Naive thymus-derived CD4-positive, alpha-beta T cell (primary cell): ENCODE measurements around the gene GPC6. TPM values are rescaled to one million over a fixed set of nuclear protein-coding genes. Genes with fewer than 3 reads are reported as not detected.

ENCODE experiments used
- ATAC-seq: fragments of 150-1000 bp; cut with Tn5 transposase; 2 replicates; pipeline ENCODE4 v1.10.0; 2021; ENCODE audit warnings: mild to moderate bottlenecking, moderate library complexity
- CTCF ChIA-PET: fragments of 350-600 bp; sonication (Branson Sonifier 250); formaldehyde crosslinking; loops from one replicate; lab custom pipeline; 2021; ENCODE audit warnings: antibody characterized with exemption; lab: Charles Lee
- POLR2A ChIA-PET: fragments of 350-600 bp; sonication (Branson Sonifier 250); formaldehyde crosslinking; loops from one replicate; lab custom pipeline; 2021; ENCODE audit warnings: antibody characterized with exemption, inconsistent platforms; lab: Charles Lee
- DNase-seq, 9 donors: peaks; one replicate each; pipeline versions ENCODE4 v3.0.0 to v3.0.0-alpha.2; 2020 to 2022; ENCODE audit warnings: mixed read lengths in 1 of 9
- H3K27ac ChIP-seq: one replicate; pipeline ENCODE4 v1.7.0; 2013; ENCODE audit warnings: mild to moderate bottlenecking, low read depth, low read length, moderate library complexity
- H3K27me3 ChIP-seq, 2 donors: one replicate each; pipeline ENCODE4 v1.7.0; 2013; ENCODE audit warnings: low read length in 2 of 2, mild to moderate bottlenecking in 2 of 2, moderate library complexity in 2 of 2; ENCODE audit not compliant: control insufficient read depth in 2 of 2, insufficient read depth in 2 of 2
- H3K36me3 ChIP-seq, 3 experiments: 1 replicate in 2 of 3; 2 replicates in 1 of 3; pipeline ENCODE4 v1.7.0; 2013; ENCODE audit warnings: low read length in 3 of 3, mild to moderate bottlenecking in 3 of 3, moderate library complexity in 1 of 3; ENCODE audit not compliant: insufficient read depth in 3 of 3, control insufficient read depth in 2 of 3
- H3K4me1 ChIP-seq, 2 donors: one replicate each; pipeline ENCODE4 v1.7.0; 2013; ENCODE audit warnings: low read length in 2 of 2, mild to moderate bottlenecking in 2 of 2, moderate library complexity in 1 of 2; ENCODE audit not compliant: control insufficient read depth in 2 of 2, insufficient read depth in 2 of 2
- H3K4me3 ChIP-seq: 2 replicates; pipeline ENCODE4 v1.7.0; 2013; ENCODE audit warnings: mild to moderate bottlenecking, low read length
- H3K9me3 ChIP-seq, 3 experiments: 1 replicate in 2 of 3; 2 replicates in 1 of 3; pipeline ENCODE4 v1.7.0; 2013; ENCODE audit warnings: low read length in 3 of 3; ENCODE audit not compliant: control insufficient read depth in 2 of 3
- H3K27ac Mint-ChIP-seq, 9 donors: one replicate each; pipeline ENCODE4 v1.8.0; 2020 to 2022; ENCODE audit warnings: mixed read lengths in 9 of 9, mild to moderate bottlenecking in 8 of 9, moderate library complexity in 5 of 9, inconsistent platforms in 2 of 9
- H3K27me3 Mint-ChIP-seq, 5 donors: one replicate each; pipeline ENCODE4 v1.8.0; 2021 to 2022; ENCODE audit warnings: mixed read lengths in 5 of 5, mild to moderate bottlenecking in 1 of 5
- H3K36me3 Mint-ChIP-seq, 5 donors: one replicate each; pipeline ENCODE4 v1.8.0; 2020 to 2022; ENCODE audit warnings: mixed read lengths in 5 of 5, mild to moderate bottlenecking in 3 of 5, inconsistent platforms in 1 of 5
- H3K4me1 Mint-ChIP-seq, 7 donors: one replicate each; pipeline ENCODE4 v1.8.0; 2020 to 2022; ENCODE audit warnings: mixed read lengths in 7 of 7, mild to moderate bottlenecking in 3 of 7, inconsistent platforms in 1 of 7
- H3K4me3 Mint-ChIP-seq, 10 donors: one replicate each; pipeline ENCODE4 v1.8.0; 2020 to 2022; ENCODE audit warnings: mild to moderate bottlenecking in 10 of 10, mixed read lengths in 10 of 10, moderate library complexity in 6 of 10, inconsistent platforms in 2 of 10
- H3K9me3 Mint-ChIP-seq, 11 donors: one replicate each; pipeline ENCODE4 v1.8.0; 2020 to 2022; ENCODE audit warnings: mixed read lengths in 11 of 11, mild to moderate bottlenecking in 4 of 11, inconsistent platforms in 1 of 11, moderate library complexity in 1 of 11
- intact Hi-C, 2 donors: fragments of 100-400 bp; cut with micrococcal nuclease; formaldehyde crosslinking; loops; one replicate each; pipeline ENCODE4 v1.15.1; 2023
- polyA plus RNA-seq, 2 donors: library from polyadenylated mRNA; unstranded; fragments of 300-500 nt; fragmentation: Illumina TruSeq; gene quantifications; one replicate each; pipeline ENCODE4 v1.2.3, GENCODE V29; 2021
- total RNA-seq, 6 experiments: library from RNA in 5 of 6; stranded (reverse) in 5 of 6; gene quantifications; 1 replicate in 5 of 6; 2 replicates in 1 of 6; pipeline ENCODE4 v1.2.3 and lab custom pipeline; 2021 to 2026

Gene GPC6
- total and polyA plus RNA-seq, 7 experiments from 2014 or later: not detected

- POLR2A ChIA-PET: no interaction called here
- intact Hi-C loops: no loop called here
- H3K9me3 Mint-ChIP-seq: peaks cover 0 to 4% (median 0%) of the 10 kb centered on the region in 11 donors
- H3K27ac ChIP-seq: no peak overlapping the region
- no peaks in the 10 kb centered on the region for H3K36me3 ChIP-seq
- no peak overlapping the region for H3K4me3 ChIP-seq
- H3K4me3 Mint-ChIP-seq: no peak overlapping the region
- peaks cover 4 to 25% (median 5%) of the 10 kb centered on the region in 5 donors for H3K27me3 Mint-ChIP-seq
- no peaks in the 10 kb centered on the region for H3K4me1 ChIP-seq
- no peak overlapping the region for H3K27ac Mint-ChIP-seq
- no peaks in the 10 kb centered on the region for H3K4me1 Mint-ChIP-seq
- DNase-seq: no peak
- no peak for ATAC-seq
- H3K9me3 ChIP-seq: no peaks in the 10 kb centered on the region
- CTCF ChIA-PET: no interaction called here
- no peaks in the 10 kb centered on the region for H3K36me3 Mint-ChIP-seq
- H3K27me3 ChIP-seq: no peaks in the 10 kb centered on the region
Measured at GRCh38 chr13:93800342-93800741, 573.7 kb downstream of the GPC6 start.

GRCh38 chr13:93805736-93806135 is 579.1 kb downstream of the GPC6 start:
- no peak for ATAC-seq

GRCh38 chr13:93806861-93807260 is 580.3 kb downstream of the GPC6 start:
- Mint-ChIP-seq H3K4me1 (no peaks in the 10 kb centered on the region), H3K4me3 (no peak overlapping the region), H3K36me3 (no peaks in the 10 kb centered on the region), H3K27ac (no peak overlapping the region), H3K27me3 (peaks cover 0 to 16% (median 4%) of the 10 kb centered on the region in 5 donors), H3K9me3 (peaks cover 0 to 5% (median 0%) of the 10 kb centered on the region in 11 donors)
- H3K36me3 ChIP-seq: no peaks in the 10 kb centered on the region
- H3K4me1 ChIP-seq: no peaks in the 10 kb centered on the region
- H3K4me3 ChIP-seq: no peak overlapping the region
- H3K27ac ChIP-seq: no peak overlapping the region
- DNase-seq: no peak
- no peak for ATAC-seq
- intact Hi-C loops: no loop called here
- ChIA-PET POLR2A (no interaction called here), CTCF (no interaction called here)
- H3K27me3 ChIP-seq: no peaks in the 10 kb centered on the region
- no peaks in the 10 kb centered on the region for H3K9me3 ChIP-seq

More at GRCh38 chr13:93805736-93806135, 579.1 kb downstream of the GPC6 start:
- Mint-ChIP-seq H3K9me3 (peaks cover 0 to 5% (median 0%) of the 10 kb centered on the region in 11 donors), H3K4me1 (no peaks in the 10 kb centered on the region), H3K36me3 (no peaks in the 10 kb centered on the region), H3K27ac (no peak overlapping the region), H3K4me3 (no peak overlapping the region), H3K27me3 (peaks cover 0 to 12% (median 4%) of the 10 kb centered on the region in 5 donors)
- H3K36me3 ChIP-seq: no peaks in the 10 kb centered on the region
- POLR2A ChIA-PET: no interaction called here
- no peaks in the 10 kb centered on the region for H3K4me1 ChIP-seq
- H3K9me3 ChIP-seq: no peaks in the 10 kb centered on the region
- CTCF ChIA-PET: no interaction called here
- no peak overlapping the region for H3K4me3 ChIP-seq
- H3K27ac ChIP-seq: no peak overlapping the region
- H3K27me3 ChIP-seq: no peaks in the 10 kb centered on the region
- no peak for DNase-seq
- intact Hi-C loops: no loop called here

GRCh38 chr13:93810264-93810663 is 583.7 kb downstream of the GPC6 start:
- Mint-ChIP-seq H3K36me3 (no peaks in the 10 kb centered on the region), H3K27ac (no peak overlapping the region), H3K4me1 (no peaks in the 10 kb centered on the region), H3K9me3 (peaks cover 0 to 5% (median 0%) of the 10 kb centered on the region in 11 donors), H3K4me3 (no peak overlapping the region), H3K27me3 (peaks cover 0 to 5% (median 0%) of the 10 kb centered on the region in 5 donors)
- CTCF ChIA-PET: interaction anchor here (0.6 kb wide), 1 partner anchor 1388 kb away, joined by 3 read pairs; no protein-coding TSS in a partner anchor
- Histone ChIP-seq H3K9me3 (no peaks in the 10 kb centered on the region), H3K27ac (no peak overlapping the region), H3K27me3 (no peaks in the 10 kb centered on the region), H3K4me1 (no peaks in the 10 kb centered on the region), H3K36me3 (no peaks in the 10 kb centered on the region), H3K4me3 (no peak overlapping the region)
- DNase-seq (no peak), ATAC-seq (no peak)
- intact Hi-C loops: no loop called here
- POLR2A ChIA-PET: no interaction called here

GRCh38 chr13:93811071-93811737 is 584.6 kb downstream of the GPC6 start:
- no peaks in the 10 kb centered on the region for H3K36me3 Mint-ChIP-seq
- no peaks in the 10 kb centered on the region for H3K4me1 Mint-ChIP-seq
- no peak overlapping the region for H3K4me3 Mint-ChIP-seq
- ATAC-seq (no peak), DNase-seq (no peak)
- Histone ChIP-seq H3K27me3 (no peaks in the 10 kb centered on the region), H3K9me3 (no peaks in the 10 kb centered on the region), H3K4me1 (no peaks in the 10 kb centered on the region), H3K36me3 (no peaks in the 10 kb centered on the region), H3K4me3 (no peak overlapping the region), H3K27ac (no peak overlapping the region)
- H3K27me3 Mint-ChIP-seq: peaks cover 0 to 5% (median 0%) of the 10 kb centered on the region in 5 donors
- intact Hi-C loops: no loop called here
- no peak overlapping the region for H3K27ac Mint-ChIP-seq
- ChIA-PET POLR2A (no interaction called here), CTCF (no interaction called here)
- peaks cover 0 to 5% (median 0%) of the 10 kb centered on the region in 11 donors for H3K9me3 Mint-ChIP-seq

GRCh38 chr13:93811738-93812112 is 585.1 kb downstream of the GPC6 start:
- Histone ChIP-seq H3K9me3 (no peaks in the 10 kb centered on the region), H3K27ac (no peak overlapping the region), H3K36me3 (no peaks in the 10 kb centered on the region), H3K27me3 (no peaks in the 10 kb centered on the region), H3K4me3 (no peak overlapping the region), H3K4me1 (no peaks in the 10 kb centered on the region)
- peaks cover 0 to 5% (median 0%) of the 10 kb centered on the region in 11 donors for H3K9me3 Mint-ChIP-seq
- DNase-seq: no peak
- peaks cover 0 to 5% (median 0%) of the 10 kb centered on the region in 5 donors for H3K27me3 Mint-ChIP-seq
- ChIA-PET CTCF (no interaction called here), POLR2A (no interaction called here)
- no peaks in the 10 kb centered on the region for H3K36me3 Mint-ChIP-seq
- H3K27ac Mint-ChIP-seq: no peak overlapping the region
- no peak overlapping the region for H3K4me3 Mint-ChIP-seq
- no peaks in the 10 kb centered on the region for H3K4me1 Mint-ChIP-seq
- intact Hi-C loops: no loop called here
- ATAC-seq: no peak

GRCh38 chr13:93814658-93815057 is 588.1 kb downstream of the GPC6 start:
- intact Hi-C loops: no loop called here
- Histone ChIP-seq H3K9me3 (no peaks in the 10 kb centered on the region), H3K27ac (no peak overlapping the region), H3K36me3 (no peaks in the 10 kb centered on the region), H3K4me1 (no peaks in the 10 kb centered on the region), H3K27me3 (no peaks in the 10 kb centered on the region), H3K4me3 (no peak overlapping the region)
- Mint-ChIP-seq H3K4me3 (no peak overlapping the region), H3K27ac (no peak overlapping the region), H3K4me1 (no peaks in the 10 kb centered on the region), H3K27me3 (peaks cover 0 to 9% (median 0%) of the 10 kb centered on the region in 5 donors), H3K36me3 (no peaks in the 10 kb centered on the region), H3K9me3 (no peaks in the 10 kb centered on the region)
- DNase-seq (no peak), ATAC-seq (no peak)
- POLR2A ChIA-PET: no interaction called here
- CTCF ChIA-PET: no interaction called here
